ENCODE results near the gene KLF2. TPM values are rescaled to one million over a fixed set of nuclear protein-coding genes. Genes with fewer than 3 reads are reported as not detected.

KLF2 gene
- total and polyA plus RNA-seq, 2 of the 13 experiments (the other 11 are each of a cell fraction or from before 2014, with no cell fraction given) = not detected

DNA sequence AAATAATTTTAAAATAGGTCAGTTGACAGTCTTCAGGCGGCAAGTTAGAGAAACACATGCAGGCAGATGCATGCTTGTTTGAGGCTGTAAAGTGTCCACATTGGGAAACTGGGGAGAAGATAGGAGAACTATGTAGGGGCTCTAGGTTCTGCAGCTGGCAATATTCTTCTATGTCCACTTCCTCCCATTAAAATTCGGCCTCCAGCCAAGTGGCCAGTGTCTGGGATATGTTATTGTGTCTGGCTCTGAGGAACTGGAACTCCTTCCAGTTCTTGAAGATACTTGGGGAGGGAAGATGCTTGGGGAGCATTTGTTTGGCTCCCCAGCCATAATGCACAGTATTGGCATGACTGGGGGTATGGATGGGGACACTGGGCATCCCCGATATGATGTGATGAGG, 20.9 kb upstream of the KLF2 start:
- DNase-seq (ENCODE audit: low spot score) = no peak
- WGBS (ENCODE audit: low lambda C conversion rate) = 41% methylated on average over 3 of the region's 3 CpGs
- CTCF ChIA-PET (ENCODE audit: low intra/inter-chr PET ratio, low total read pairs) = no interaction called here
- no TSS peak for BruUV-seq (replicated peaks)
- in situ Hi-C loops (cut with HindIII; ENCODE audit: extremely low pct_ligation_motif_present, low pct_unique_long_range_greater_than_20kb) (no loop called here), intact Hi-C loops (cut with micrococcal nuclease; ENCODE audit: unreplicated experiment) (no loop called here)
- Histone ChIP-seq H2AFZ (ENCODE audit: low read length) (no peak overlapping the region), H3K4me2 (ENCODE audit: low read depth, low read length) (no peak overlapping the region), H3K36me3 (replicated peaks in 1 of 2; ENCODE audit: control insufficient read depth in 1 of 2, insufficient read depth in 2 of 2, low read length in 2 of 2) (no peaks in the 10 kb centered on the region), H3K4me3 (replicated peaks in 1 of 3; ENCODE audit: insufficient read depth in 1 of 3, low read depth in 2 of 3, low read length in 3 of 3) (no peak overlapping the region), H3K79me2 (ENCODE audit: insufficient read depth, low read length) (no peaks in the 10 kb centered on the region), H3K27me3 (ENCODE audit: control insufficient read depth in 1 of 2, insufficient read depth in 2 of 2, low read length in 2 of 2) (peaks cover 0 to 4% of the 10 kb centered on the region in 2 experiments; a peak in 1 of 5 replicates), H3K9me3 (ENCODE audit: low read length) (no peaks in the 10 kb centered on the region), H3K4me1 (ENCODE audit: insufficient read depth, low read length) (no peaks in the 10 kb centered on the region), H3K27ac (ENCODE audit: extremely low read length, insufficient read depth, low read length) (no peak overlapping the region), H4K20me1 (ENCODE audit: insufficient read depth, low read length) (no peaks in the 10 kb centered on the region), H3K9ac (ENCODE audit: insufficient read depth, low read depth, low read length) (no peak overlapping the region)
- no peak for ATAC-seq
- no peak for TF ChIP-seq CCDC6 (CRISPR knock-in tag; IDR thresholded peaks at IDR 0.05)
- no peak for TF ChIP-seq IKZF1 (IDR thresholded peaks at IDR 0.05)
- TF ChIP-seq, protein P1, sequence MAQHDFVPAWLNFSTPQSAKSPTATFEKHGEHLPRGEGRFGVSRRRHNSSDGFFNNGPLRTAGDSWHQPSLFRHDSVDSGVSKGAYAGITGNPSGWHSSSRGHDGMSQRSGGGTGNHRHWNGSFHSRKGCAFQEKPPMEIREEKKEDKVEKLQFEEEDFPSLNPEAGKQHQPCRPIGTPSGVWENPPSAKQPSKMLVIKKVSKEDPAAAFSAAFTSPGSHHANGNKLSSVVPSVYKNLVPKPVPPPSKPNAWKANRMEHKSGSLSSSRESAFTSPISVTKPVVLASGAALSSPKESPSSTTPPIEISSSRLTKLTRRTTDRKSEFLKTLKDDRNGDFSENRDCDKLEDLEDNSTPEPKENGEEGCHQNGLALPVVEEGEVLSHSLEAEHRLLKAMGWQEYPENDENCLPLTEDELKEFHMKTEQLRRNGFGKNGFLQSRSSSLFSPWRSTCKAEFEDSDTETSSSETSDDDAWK (CRISPR knock-in tag; IDR thresholded peaks at IDR 0.05) = no peak
- TF ChIP-seq EHMT2 (IDR thresholded peaks at IDR 0.05; ENCODE audit: borderline replicate concordance, low read depth, low read length) = no peak
- no peak for TF ChIP-seq NPAS2 (CRISPR knock-in tag; IDR thresholded peaks at IDR 0.05; ENCODE audit: borderline replicate concordance)
- TF ChIP-seq, protein P2, sequence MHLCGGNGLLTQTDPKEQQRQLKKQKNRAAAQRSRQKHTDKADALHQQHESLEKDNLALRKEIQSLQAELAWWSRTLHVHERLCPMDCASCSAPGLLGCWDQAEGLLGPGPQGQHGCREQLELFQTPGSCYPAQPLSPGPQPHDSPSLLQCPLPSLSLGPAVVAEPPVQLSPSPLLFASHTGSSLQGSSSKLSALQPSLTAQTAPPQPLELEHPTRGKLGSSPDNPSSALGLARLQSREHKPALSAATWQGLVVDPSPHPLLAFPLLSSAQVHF (CRISPR knock-in tag; IDR thresholded peaks at IDR 0.05) = no peak
- TF ChIP-seq ZNF598 (CRISPR knock-in tag; IDR thresholded peaks at IDR 0.05; ENCODE audit: borderline replicate concordance) = no peak
- no peak for TF ChIP-seq MAFK (conservative IDR thresholded peaks at IDR 0.05 in 1 of 2, IDR thresholded peaks at IDR 0.05 in 1 of 2; ENCODE audit: low read length in 2 of 2)
- TF ChIP-seq GATAD1 (CRISPR knock-in tag; IDR thresholded peaks at IDR 0.05) = no peak
- TF ChIP-seq, protein P3, sequence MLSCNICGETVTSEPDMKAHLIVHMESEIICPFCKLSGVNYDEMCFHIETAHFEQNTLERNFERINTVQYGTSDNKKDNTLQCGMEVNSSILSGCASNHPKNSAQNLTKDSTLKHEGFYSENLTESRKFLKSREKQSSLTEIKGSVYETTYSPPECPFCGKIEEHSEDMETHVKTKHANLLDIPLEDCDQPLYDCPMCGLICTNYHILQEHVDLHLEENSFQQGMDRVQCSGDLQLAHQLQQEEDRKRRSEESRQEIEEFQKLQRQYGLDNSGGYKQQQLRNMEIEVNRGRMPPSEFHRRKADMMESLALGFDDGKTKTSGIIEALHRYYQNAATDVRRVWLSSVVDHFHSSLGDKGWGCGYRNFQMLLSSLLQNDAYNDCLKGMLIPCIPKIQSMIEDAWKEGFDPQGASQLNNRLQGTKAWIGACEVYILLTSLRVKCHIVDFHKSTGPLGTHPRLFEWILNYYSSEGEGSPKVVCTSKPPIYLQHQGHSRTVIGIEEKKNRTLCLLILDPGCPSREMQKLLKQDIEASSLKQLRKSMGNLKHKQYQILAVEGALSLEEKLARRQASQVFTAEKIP (CRISPR knock-in tag; IDR thresholded peaks at IDR 0.05; ENCODE audit: borderline replicate concordance) = no peak
- TF ChIP-seq, protein P4, sequence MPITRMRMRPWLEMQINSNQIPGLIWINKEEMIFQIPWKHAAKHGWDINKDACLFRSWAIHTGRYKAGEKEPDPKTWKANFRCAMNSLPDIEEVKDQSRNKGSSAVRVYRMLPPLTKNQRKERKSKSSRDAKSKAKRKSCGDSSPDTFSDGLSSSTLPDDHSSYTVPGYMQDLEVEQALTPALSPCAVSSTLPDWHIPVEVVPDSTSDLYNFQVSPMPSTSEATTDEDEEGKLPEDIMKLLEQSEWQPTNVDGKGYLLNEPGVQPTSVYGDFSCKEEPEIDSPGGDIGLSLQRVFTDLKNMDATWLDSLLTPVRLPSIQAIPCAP (CRISPR knock-in tag; IDR thresholded peaks at IDR 0.05; ENCODE audit: low read depth) = no peak
- no peak for TF ChIP-seq RFXAP (CRISPR knock-in tag; IDR thresholded peaks at IDR 0.05; ENCODE audit: borderline replicate concordance)
- FAIRE-seq = no peak
- POLR2A ChIA-PET = no interaction called here

All from HepG2 (cell line).